Hypothalamus (tissue), 51 donors: Measurements from ENCODE around the gene INAFM1.
A peak's percentile ranks its signal among the peaks of the same experiment; 100 is the strongest.

Experiments
- DNase-seq, 51 donors: peaks; one replicate each; lab custom pipeline; 2025; lab: John Stamatoyannopoulos, UW

The INAFM1 gene

GRCh38 chr19:47274071-47274890, at the start of gene INAFM1:
Gene INAFM1, plus strand, starts transcription at chr19:47274885. Its CDS starts 35 bp downstream, at chr19:47274920.
- peak; percentile 57 to 99 (median 92) for DNase-seq

GRCh38 chr19:47225746-47226425, 48.8 kb upstream of the INAFM1 start:
- peak; percentile 21 to 94 (median 78) for DNase-seq

- DNase-seq, result peak in 36 of 51 donors; percentile 13 to 70 (median 44)
These were observed 48.0 kb upstream of the INAFM1 start for GRCh38 chr19:47226426-47227351.

- peak in 43 of 51 donors; percentile 13 to 74 (median 42) for DNase-seq
These were observed 47.1 kb upstream of the INAFM1 start for GRCh38 chr19:47227352-47228167.

GRCh38 chr19:47228168-47228936, 46.3 kb upstream of the INAFM1 start:
- DNase-seq, result peak in 15 of 51 donors; percentile 7 to 64 (median 35)

- peak in 16 of 51 donors; percentile 11 to 64 (median 29) for DNase-seq
These were observed 45.6 kb upstream of the INAFM1 start for GRCh38 chr19:47228937-47229675.

GRCh38 chr19:47229676-47230053, 45.0 kb upstream of the INAFM1 start:
- DNase-seq, result peak in 10 of 51 donors; percentile 9 to 62 (median 29)

GRCh38 chr19:47230054-47230920, 44.4 kb upstream of the INAFM1 start:
- peak in 39 of 51 donors; percentile 12 to 72 (median 37) for DNase-seq

- no peak for DNase-seq
These were observed 43.8 kb upstream of the INAFM1 start, which contains the start of gene BBC3 for GRCh38 chr19:47230921-47231214. Gene BBC3, minus strand, starts transcription at chr19:47231199. Its CDS starts 2,768 bp downstream, at chr19:47228431.

GRCh38 chr19:47231215-47232054, 43.2 kb upstream of the INAFM1 start:
- DNase-seq, result peak in 50 of 51 donors; percentile 32 to 92 (median 70)

GRCh38 chr19:47232422-47233211, 42.1 kb upstream of the INAFM1 start:
- peak in 3 of 51 donors; percentile 3 to 13 (median 9) for DNase-seq

- DNase-seq, result no peak
These were observed 38.5 kb upstream of the INAFM1 start for GRCh38 chr19:47236072-47236675.

GRCh38 chr19:47239152-47239551, 35.5 kb upstream of the INAFM1 start:
- peak in 1 of 51 donors; percentile 56 for DNase-seq

GRCh38 chr19:47239610-47240296, 34.9 kb upstream of the INAFM1 start:
- peak in 49 of 51 donors; percentile 20 to 92 (median 80) for DNase-seq
